ENCODE data around the gene PITX2. TPM values are rescaled to one million over a fixed set of nuclear protein-coding genes. Genes with fewer than 3 reads are reported as not detected.
A peak's percentile ranks its signal among the peaks of the same experiment; 100 is the strongest.

PITX2 gene
- total and polyA plus RNA-seq, 2 of the 8 experiments (the other 6 are each of a cell fraction or from before 2014, with no cell fraction given), result 0.09 to 0.67 TPM

DNA sequence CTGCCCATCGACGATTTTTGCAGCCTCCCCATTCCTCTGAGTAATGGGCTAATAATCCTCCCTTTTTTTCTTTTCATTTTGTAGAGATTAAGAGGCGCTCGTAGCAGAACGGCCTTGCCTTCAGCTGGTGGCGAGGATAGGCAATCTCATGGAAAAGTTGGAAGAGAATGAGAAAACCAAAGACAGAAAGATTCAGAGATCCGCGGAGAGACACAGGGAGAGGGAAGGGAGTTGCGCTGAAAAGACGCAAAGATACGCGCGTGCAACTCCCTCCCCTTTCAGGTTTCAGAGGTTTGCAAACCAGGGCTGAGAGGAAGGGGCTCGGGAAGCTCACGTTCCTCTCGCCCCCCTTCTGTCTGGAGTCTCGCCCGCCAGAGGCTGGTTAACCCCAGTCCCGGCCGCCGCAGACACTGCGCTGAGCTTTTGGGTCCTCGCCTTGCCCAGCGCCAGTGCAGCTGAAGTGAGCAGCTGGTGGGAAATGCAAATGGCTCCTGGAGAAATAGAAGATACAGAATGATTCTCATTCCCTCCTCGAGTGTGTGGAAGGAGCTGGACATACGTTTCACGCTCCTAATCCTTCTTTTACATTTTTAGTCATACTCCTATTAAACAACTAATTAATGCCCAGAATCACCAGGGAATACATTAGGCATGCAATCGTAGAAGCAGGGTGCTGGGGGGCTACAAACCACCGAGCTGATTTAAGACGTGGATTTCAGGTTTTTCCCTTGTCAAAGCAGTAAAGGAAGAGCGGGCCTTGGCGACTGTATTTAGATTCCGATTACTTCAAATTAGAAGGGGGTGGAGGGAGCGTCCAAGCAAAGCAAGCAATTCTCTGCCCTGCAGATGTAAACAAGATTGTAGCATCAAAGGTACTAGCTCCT lies 16.6 kb upstream of the PITX2 start (continued):
- TF ChIP-seq HDAC6 (IDR thresholded peaks at IDR 0.05; ENCODE audit: low read depth, low read length), result no peak
- 0 out of 2 replicates have a peak, but pooled peaks have one; percentile 12 for TF ChIP-seq EGR1 (IDR thresholded peaks at IDR 0.05; ENCODE audit: borderline replicate concordance, low read depth, low read length)
- TF ChIP-seq MAX (IDR thresholded peaks at IDR 0.05), result 0 out of 2 replicates have a peak, but pooled peaks have one; percentile 9
- no peak for TF ChIP-seq YY1 (IDR thresholded peaks at IDR 0.05; ENCODE audit: low read depth, low read length)
- TF ChIP-seq CTBP2 (IDR thresholded peaks at IDR 0.05; ENCODE audit: borderline replicate concordance, insufficient read depth, insufficient read length, low read length), result peak; percentile 89
- TF ChIP-seq EZH2 (IDR thresholded peaks at IDR 0.05; ENCODE audit: low read depth, low read length, severe bottlenecking), result peak; percentile 71
